ENCODE measurements around the gene VSTM4. TPM values are rescaled to one million over a fixed set of nuclear protein-coding genes. Genes with fewer than 3 reads are reported as not detected.

Gene VSTM4
- total RNA-seq, 3 donors from 2014 or later (not counting 1 experiment from before 2014, with no cell fraction given), result 0.38 to 0.57 (median 0.45) TPM

DNA sequence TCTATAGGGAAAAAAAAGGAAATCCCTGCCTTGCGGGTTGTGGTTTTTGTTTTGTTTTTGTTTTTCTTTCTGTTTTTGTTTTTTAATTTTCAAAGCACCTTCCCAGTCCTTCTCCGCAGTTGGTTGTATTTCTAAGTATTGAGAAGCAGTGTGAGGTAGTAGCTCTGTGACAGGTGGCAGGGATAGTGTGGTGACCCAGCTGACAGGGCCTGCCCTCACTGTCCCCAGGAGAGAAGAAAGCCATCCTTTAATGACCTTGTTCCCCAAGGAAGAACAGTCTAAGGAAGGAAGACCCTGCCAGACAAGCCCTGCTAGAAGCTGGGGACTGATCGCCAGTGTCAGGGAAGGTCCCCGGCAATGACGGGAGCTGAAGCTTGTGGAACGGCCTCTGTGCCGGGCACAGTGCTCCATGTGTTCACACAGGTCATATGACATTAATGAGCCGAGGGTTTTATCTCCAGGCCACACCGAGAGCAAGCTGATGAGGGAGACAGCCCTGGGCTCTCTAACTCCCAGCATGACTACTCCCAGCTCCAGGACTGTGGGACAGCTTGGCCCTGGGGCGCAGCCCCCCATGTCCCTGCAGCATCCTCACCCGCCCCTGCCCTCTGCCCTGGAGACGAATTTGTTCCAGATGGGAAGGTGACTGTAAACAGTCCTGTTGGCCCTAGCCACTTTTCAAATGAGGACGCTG, 106.7 kb downstream of the VSTM4 start:
- H3K4me3 Mint-ChIP-seq, result no peak overlapping the region
- ATAC-seq (no peak), DNase-seq (no peak)
- no peaks in the 10 kb centered on the region for H3K9me3 Mint-ChIP-seq
- H3K27ac Mint-ChIP-seq, result no peak overlapping the region
- peaks cover 0 to 4% of the 10 kb centered on the region in 2 donors for H3K27me3 Mint-ChIP-seq (ENCODE audit: low read depth in 2 of 2)
- WGBS (ENCODE audit: insufficient coverage), result 94% methylated on average over 13 of the region's 13 CpGs
- Histone ChIP-seq H3K27ac (ENCODE audit: low read length) (no peak overlapping the region), H3K27me3 (ENCODE audit: control insufficient read depth, insufficient read depth, low read length) (no peaks in the 10 kb centered on the region), H3K9me3 (ENCODE audit: control insufficient read depth, insufficient read depth, low read length) (no peaks in the 10 kb centered on the region), H3K36me3 (ENCODE audit: control insufficient read depth, insufficient read depth, low read length) (no peaks in the 10 kb centered on the region), H3K4me3 (ENCODE audit: low read length) (no peak overlapping the region), H3K4me1 (ENCODE audit: control insufficient read depth, insufficient read depth, low read length) (no peaks in the 10 kb centered on the region)
- no peaks in the 10 kb centered on the region for H3K36me3 Mint-ChIP-seq
- no peaks in the 10 kb centered on the region for H3K4me1 Mint-ChIP-seq
- no peak for TF ChIP-seq CTCF (IDR thresholded peaks at IDR 0.05)
- intact Hi-C loops (cut with micrococcal nuclease), result no loop called here

- 71% methylated on average over 1 of the region's 1 CpG for WGBS (ENCODE audit: insufficient coverage)
- no peaks in the 10 kb centered on the region for H3K4me1 ChIP-seq (ENCODE audit: control insufficient read depth, insufficient read depth, low read length)
- Mint-ChIP-seq H3K27ac (no peak overlapping the region), H3K36me3 (no peaks in the 10 kb centered on the region), H3K4me3 (no peak overlapping the region), H3K27me3 (ENCODE audit: low read depth in 2 of 2) (peaks cover 0 to 4% of the 10 kb centered on the region in 2 donors), H3K4me1 (no peaks in the 10 kb centered on the region), H3K9me3 (no peaks in the 10 kb centered on the region)
- H3K36me3 ChIP-seq (ENCODE audit: control insufficient read depth, insufficient read depth, low read length), result no peaks in the 10 kb centered on the region
- no peaks in the 10 kb centered on the region for H3K9me3 ChIP-seq (ENCODE audit: control insufficient read depth, insufficient read depth, low read length)
- H3K27me3 ChIP-seq (ENCODE audit: control insufficient read depth, insufficient read depth, low read length), result no peaks in the 10 kb centered on the region
- no peak for TF ChIP-seq CTCF (IDR thresholded peaks at IDR 0.05)
- DNase-seq, result no peak
- H3K4me3 ChIP-seq (ENCODE audit: low read length), result no peak overlapping the region
- no peak overlapping the region for H3K27ac ChIP-seq (ENCODE audit: low read length)
- intact Hi-C loops (cut with micrococcal nuclease), result no loop called here
- ATAC-seq, result no peak
Measured at GRCh38 chr10:49008091-49008490, 107.2 kb downstream of the VSTM4 start.

DNA sequence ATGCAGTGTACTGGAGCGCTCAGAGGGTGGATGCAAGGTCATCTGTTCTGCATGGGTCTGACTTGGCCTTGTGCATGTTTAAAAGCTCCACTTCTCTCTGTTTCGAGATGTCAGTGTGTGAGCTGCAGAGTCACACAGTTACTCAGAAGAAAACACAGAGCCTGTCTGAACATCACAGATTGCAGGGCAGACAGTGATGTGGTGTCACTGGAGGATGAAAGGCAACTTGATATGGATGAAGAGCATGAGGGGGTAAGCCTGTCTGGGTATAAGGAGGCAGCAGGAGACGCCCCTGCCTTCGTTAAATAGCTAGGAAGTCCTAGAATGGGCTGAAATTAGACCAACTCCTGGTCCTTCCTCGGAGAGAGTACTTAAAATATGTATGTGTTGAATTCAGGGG, 108.2 kb downstream of the VSTM4 start:
- Histone ChIP-seq H3K4me1 (ENCODE audit: control insufficient read depth, insufficient read depth, low read length) (no peaks in the 10 kb centered on the region), H3K4me3 (ENCODE audit: low read length) (no peak overlapping the region), H3K36me3 (ENCODE audit: control insufficient read depth, insufficient read depth, low read length) (no peaks in the 10 kb centered on the region), H3K27me3 (ENCODE audit: control insufficient read depth, insufficient read depth, low read length) (no peaks in the 10 kb centered on the region), H3K9me3 (ENCODE audit: control insufficient read depth, insufficient read depth, low read length) (no peaks in the 10 kb centered on the region), H3K27ac (ENCODE audit: low read length) (no peak overlapping the region)
- Mint-ChIP-seq H3K27ac (no peak overlapping the region), H3K4me1 (no peaks in the 10 kb centered on the region), H3K36me3 (no peaks in the 10 kb centered on the region), H3K4me3 (no peak overlapping the region), H3K27me3 (ENCODE audit: low read depth in 2 of 2) (no peaks in the 10 kb centered on the region), H3K9me3 (no peaks in the 10 kb centered on the region)
- WGBS (ENCODE audit: insufficient coverage), result 66% methylated on average over 4 of the region's 5 CpGs
- ATAC-seq (peak in 1 of 3 donors; percentile 21), DNase-seq (no peak)
- intact Hi-C loops (cut with micrococcal nuclease), result no loop called here
- no peak for TF ChIP-seq CTCF (IDR thresholded peaks at IDR 0.05)

GRCh38 chr10:49005270-49005669, 110.1 kb downstream of the VSTM4 start:
- DNase-seq, result no peak
- no peaks in the 10 kb centered on the region for H3K4me1 Mint-ChIP-seq
- H3K36me3 Mint-ChIP-seq, result no peaks in the 10 kb centered on the region
- H3K9me3 Mint-ChIP-seq, result no peaks in the 10 kb centered on the region
- no peak for ATAC-seq
- Histone ChIP-seq H3K4me3 (ENCODE audit: low read length) (no peak overlapping the region), H3K27me3 (ENCODE audit: control insufficient read depth, insufficient read depth, low read length) (no peaks in the 10 kb centered on the region), H3K27ac (ENCODE audit: low read length) (no peak overlapping the region), H3K36me3 (ENCODE audit: control insufficient read depth, insufficient read depth, low read length) (no peaks in the 10 kb centered on the region), H3K9me3 (ENCODE audit: control insufficient read depth, insufficient read depth, low read length) (no peaks in the 10 kb centered on the region), H3K4me1 (ENCODE audit: control insufficient read depth, insufficient read depth, low read length) (no peaks in the 10 kb centered on the region)
- intact Hi-C loops (cut with micrococcal nuclease), result no loop called here
- no peak overlapping the region for H3K4me3 Mint-ChIP-seq
- WGBS (ENCODE audit: insufficient coverage), result 86% methylated on average over 5 of the region's 5 CpGs
- no peak for TF ChIP-seq CTCF (IDR thresholded peaks at IDR 0.05)
- peaks cover 0 to 3% of the 10 kb centered on the region in 2 donors for H3K27me3 Mint-ChIP-seq (ENCODE audit: low read depth in 2 of 2)
- H3K27ac Mint-ChIP-seq, result no peak overlapping the region
